Right cardiac atrium (tissue), 5 donors: ENCODE results near the gene WSB1. TPM values are rescaled to one million over a fixed set of nuclear protein-coding genes. Genes with fewer than 3 reads are reported as not detected.

Experiments
- ATAC-seq, 2 donors: fragments of 200-7000 bp; cut with Tn5 transposase; one replicate each; pipeline versions ENCODE4 v1.8.0 to v1.9.1; 2020; ENCODE audit warnings: moderate library complexity in 2 of 2, mild to moderate bottlenecking in 1 of 2
- DNase-seq, 3 donors: peaks; one replicate each; pipeline ENCODE4 v3.0.0-alpha.2; 2020
- H3K27ac ChIP-seq: one replicate; pipeline ENCODE4 v1.5.1; 2013; ENCODE audit warnings: mild to moderate bottlenecking, low read length, control low read depth, moderate library complexity
- H3K27me3 ChIP-seq: one replicate; pipeline ENCODE4 v1.6.1; 2013; ENCODE audit not compliant: control insufficient read depth, insufficient read depth
- H3K4me1 ChIP-seq: one replicate; pipeline ENCODE4 v1.6.1; 2013; ENCODE audit warnings: low read length; ENCODE audit not compliant: control insufficient read depth, insufficient read depth
- H3K4me3 ChIP-seq: one replicate; pipeline ENCODE4 v1.5.1; 2013; ENCODE audit warnings: low read length, control low read depth
- H3K9me3 ChIP-seq: one replicate; pipeline ENCODE4 v1.6.1; 2013; ENCODE audit warnings: low read length; ENCODE audit not compliant: control insufficient read depth
- WGBS: extraction: QIAGEN DNeasy Blood & Tissue Kit; methylation state at CpG from one replicate; pipeline ENCODE4 v1.1.7; 2013; 5-methylcytosine and 5-hydroxymethylcytosine counted together
- intact Hi-C, 4 donors: fragments of 100-400 bp; cut with DNase I; formaldehyde crosslinking; loops; one replicate each; pipeline versions ENCODE4 v1.11.0 to v1.14.0; 2022 to 2023
- microRNA-seq, 2 donors: library from miRNA; unstranded; fragments of <30 nt; microRNA quantifications; one replicate each; pipeline ENCODE4 v1.2.0, GENCODE V29; 2020 to 2021
- polyA plus RNA-seq: library from polyadenylated mRNA; stranded (reverse); fragments of 200-250 nt; gene quantifications from one replicate; pipeline ENCODE4 v1.2.3, GENCODE V29; 2013
- total RNA-seq, 4 donors: library from RNA; stranded (reverse); fragmentation: NEBNext Ultra II Directional; extraction: Animal tissue kit (Norgen Biotek cat#: 25700); gene quantifications; one replicate each; pipeline ENCODE4 v1.2.1, GENCODE V29; 2021
- donor health status: healthy with polysubstance abuse.
- donor health status: DM: no; HTN: yes; CAD: no.
- donor health status: DM: no; HTN: no; CAD: no.
- donor health status: DM: no; HTN: yes; CAD: no; lungs with severe emphysema.
- donor health status: DM: yes; HTN: yes; CAD: no.

WSB1 gene
- total and polyA plus RNA-seq, 5 donors: 65.6 to 130 (median 83.4) TPM

- ATAC-seq (no peak), DNase-seq (no peak)
- intact Hi-C loops: loop anchor here in 2 of 4 donors (5.0 to 10.0 kb wide), 2 partner anchors 99 to 246 kb away; partner anchors contain the start of gene KSR1 (in 1 of the 2)
- Histone ChIP-seq H3K27ac (no peak overlapping the region), H3K4me3 (no peak overlapping the region), H3K27me3 (no peaks in the 10 kb centered on the region), H3K4me1 (peaks cover 6% of the 10 kb centered on the region), H3K9me3 (no peaks in the 10 kb centered on the region)
- 88% methylated on average over 8 of the region's 8 CpGs for WGBS
These were observed 62.3 kb downstream of the WSB1 start for GRCh38 chr17:27356091-27356705.

- H3K27ac ChIP-seq: no peak overlapping the region
- DNase-seq: no peak
- intact Hi-C loops: loop anchor here in 2 of 4 donors (5.0 to 10.0 kb wide), 2 partner anchors 98 to 245 kb away; partner anchors contain the start of gene KSR1 (in 1 of the 2)
- ATAC-seq: no peak
- H3K27me3 ChIP-seq: no peaks in the 10 kb centered on the region
- H3K9me3 ChIP-seq: no peaks in the 10 kb centered on the region
- H3K4me1 ChIP-seq: peaks cover 6% of the 10 kb centered on the region
- WGBS: 93% methylated on average over 5 of the region's 5 CpGs
- no peak overlapping the region for H3K4me3 ChIP-seq
These were observed 63.3 kb downstream of the WSB1 start for GRCh38 chr17:27357236-27357635.

GRCh38 chr17:27360507-27360906, 66.6 kb downstream of the WSB1 start:
- no peaks in the 10 kb centered on the region for H3K27me3 ChIP-seq
- intact Hi-C loops: loop anchor here in 1 of 4 donors (10.0 kb wide), 1 partner anchor 84 kb away; no protein-coding TSS in a partner anchor
- H3K27ac ChIP-seq: no peak overlapping the region
- WGBS: 69% methylated on average over 8 of the region's 8 CpGs
- ATAC-seq (no peak), DNase-seq (no peak)
- no peaks in the 10 kb centered on the region for H3K9me3 ChIP-seq
- H3K4me3 ChIP-seq: no peak overlapping the region
- H3K4me1 ChIP-seq: no peaks in the 10 kb centered on the region

GRCh38 chr17:27361695-27362094, 67.8 kb downstream of the WSB1 start:
- Histone ChIP-seq H3K4me1 (no peaks in the 10 kb centered on the region), H3K9me3 (no peaks in the 10 kb centered on the region), H3K4me3 (no peak overlapping the region), H3K27ac (no peak overlapping the region), H3K27me3 (no peaks in the 10 kb centered on the region)
- ATAC-seq (no peak), DNase-seq (no peak)
- intact Hi-C loops: loop anchor here in 1 of 4 donors (10.0 kb wide), 1 partner anchor 83 kb away; no protein-coding TSS in a partner anchor
- WGBS: 66% methylated on average over 2 of the region's 2 CpGs

GRCh38 chr17:27362503-27362902, 68.6 kb downstream of the WSB1 start:
- intact Hi-C loops: loop anchor here in 1 of 4 donors (10.0 kb wide), 1 partner anchor 82 kb away; no protein-coding TSS in a partner anchor
- DNase-seq: no peak
- no peak for ATAC-seq
- Histone ChIP-seq H3K9me3 (no peaks in the 10 kb centered on the region), H3K4me3 (no peak overlapping the region), H3K27ac (no peak overlapping the region), H3K27me3 (no peaks in the 10 kb centered on the region), H3K4me1 (no peaks in the 10 kb centered on the region)
- WGBS: 78% methylated on average over 6 of the region's 6 CpGs

- intact Hi-C loops: loop anchor here in 1 of 4 donors (10.0 kb wide), 1 partner anchor 82 kb away; no protein-coding TSS in a partner anchor
- H3K4me1 ChIP-seq: no peaks in the 10 kb centered on the region
- no peak overlapping the region for H3K27ac ChIP-seq
- whole genome bisulfite sequencing: 76% methylated on average over 7 of the region's 7 CpGs
- no peaks in the 10 kb centered on the region for H3K9me3 ChIP-seq
- H3K27me3 ChIP-seq: no peaks in the 10 kb centered on the region
- no peak for ATAC-seq
- no peak for DNase-seq
- H3K4me3 ChIP-seq: no peak overlapping the region
These were observed 69.0 kb downstream of the WSB1 start for GRCh38 chr17:27362909-27363308.

- no peak overlapping the region for H3K4me3 ChIP-seq
- WGBS: 48% methylated on average over 3 of the region's 3 CpGs
- intact Hi-C loops: loop anchor here in 1 of 4 donors (10.0 kb wide), 1 partner anchor 81 kb away; no protein-coding TSS in a partner anchor
- no peak for ATAC-seq
- H3K4me1 ChIP-seq: no peaks in the 10 kb centered on the region
- H3K27ac ChIP-seq: no peak overlapping the region
- no peaks in the 10 kb centered on the region for H3K27me3 ChIP-seq
- DNase-seq: no peak
- H3K9me3 ChIP-seq: no peaks in the 10 kb centered on the region
These were observed 69.4 kb downstream of the WSB1 start for GRCh38 chr17:27363326-27363725.

Small RNAs within 50 kb of the gene (microRNA-seq; reads per million reads assigned to microRNA genes)
- gene MIR4522: 0.42 to 0.54 reads per million in 2 donors

Other genes with a start within 250 kb of the WSB1 start
- 10 to 100 TPM; 13.1 to 22.7 (median 14.1) TPM for gene KSR1, start 162.3 kb downstream of the WSB1 start, total RNA-seq
- 8.7 TPM for gene KSR1, start 162.3 kb downstream of the WSB1 start, polyA plus RNA-seq